WI38 (cell line): Measurements from ENCODE around the gene GNG11.

ENCODE experiments used
- H3K4me3 ChIP-seq: 2 replicates; pipeline ENCODE4 v1.5.1; 2011; ENCODE audit warnings: low read depth, mild to moderate bottlenecking, control low read depth, low read length
- TF ChIP-seq, protein P1 (sequence below): IDR thresholded peaks from 2 replicates; pipeline ENCODE4 v1.5.1; 2012; ENCODE audit warnings: low read depth, mild to moderate bottlenecking, control low read depth, low read length

The GNG11 gene

DNA sequence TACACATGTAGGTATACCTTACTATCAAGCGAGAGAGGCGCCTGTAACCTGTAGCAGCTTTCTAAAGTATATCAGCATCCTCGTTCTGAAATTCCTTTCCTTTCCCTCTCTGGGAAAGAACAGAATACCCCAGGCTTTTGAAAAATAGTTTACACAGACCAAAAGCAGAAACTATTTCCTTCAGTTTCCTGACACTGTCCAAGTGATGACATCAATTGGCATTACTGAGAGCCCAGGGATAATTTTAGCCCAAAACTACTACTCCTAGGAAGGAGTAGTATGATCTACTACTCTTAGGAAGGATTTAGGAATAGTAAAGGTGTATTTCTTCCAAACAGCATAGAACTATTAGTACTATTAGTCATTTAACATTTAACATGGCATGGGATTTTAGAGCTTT is 6.0 kb downstream of the GNG11 start:
- no peak overlapping the region for H3K4me3 ChIP-seq
- TF ChIP-seq, protein P1, sequence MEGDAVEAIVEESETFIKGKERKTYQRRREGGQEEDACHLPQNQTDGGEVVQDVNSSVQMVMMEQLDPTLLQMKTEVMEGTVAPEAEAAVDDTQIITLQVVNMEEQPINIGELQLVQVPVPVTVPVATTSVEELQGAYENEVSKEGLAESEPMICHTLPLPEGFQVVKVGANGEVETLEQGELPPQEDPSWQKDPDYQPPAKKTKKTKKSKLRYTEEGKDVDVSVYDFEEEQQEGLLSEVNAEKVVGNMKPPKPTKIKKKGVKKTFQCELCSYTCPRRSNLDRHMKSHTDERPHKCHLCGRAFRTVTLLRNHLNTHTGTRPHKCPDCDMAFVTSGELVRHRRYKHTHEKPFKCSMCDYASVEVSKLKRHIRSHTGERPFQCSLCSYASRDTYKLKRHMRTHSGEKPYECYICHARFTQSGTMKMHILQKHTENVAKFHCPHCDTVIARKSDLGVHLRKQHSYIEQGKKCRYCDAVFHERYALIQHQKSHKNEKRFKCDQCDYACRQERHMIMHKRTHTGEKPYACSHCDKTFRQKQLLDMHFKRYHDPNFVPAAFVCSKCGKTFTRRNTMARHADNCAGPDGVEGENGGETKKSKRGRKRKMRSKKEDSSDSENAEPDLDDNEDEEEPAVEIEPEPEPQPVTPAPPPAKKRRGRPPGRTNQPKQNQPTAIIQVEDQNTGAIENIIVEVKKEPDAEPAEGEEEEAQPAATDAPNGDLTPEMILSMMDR: no peak

DNA sequence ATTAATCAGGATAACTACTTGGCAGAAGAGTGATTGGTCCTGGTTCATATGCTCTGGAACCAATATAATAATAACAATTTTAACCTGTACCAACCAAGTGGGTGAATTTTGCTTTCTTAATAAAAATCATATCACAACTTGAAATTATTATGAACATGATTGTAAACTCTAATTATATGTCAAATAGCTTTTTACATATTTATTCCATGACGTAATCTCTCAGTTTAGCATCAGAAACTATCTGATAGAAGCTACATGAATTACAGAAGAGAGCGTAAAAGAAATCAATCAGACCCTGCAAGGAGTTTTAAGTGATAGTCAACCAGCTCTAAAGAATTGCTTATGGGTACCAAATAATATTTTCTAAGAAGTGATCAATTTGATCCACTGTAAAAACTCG is 10.1 kb downstream of the GNG11 start:
- no peak overlapping the region for H3K4me3 ChIP-seq
- TF ChIP-seq, protein P1: no peak

DNA sequence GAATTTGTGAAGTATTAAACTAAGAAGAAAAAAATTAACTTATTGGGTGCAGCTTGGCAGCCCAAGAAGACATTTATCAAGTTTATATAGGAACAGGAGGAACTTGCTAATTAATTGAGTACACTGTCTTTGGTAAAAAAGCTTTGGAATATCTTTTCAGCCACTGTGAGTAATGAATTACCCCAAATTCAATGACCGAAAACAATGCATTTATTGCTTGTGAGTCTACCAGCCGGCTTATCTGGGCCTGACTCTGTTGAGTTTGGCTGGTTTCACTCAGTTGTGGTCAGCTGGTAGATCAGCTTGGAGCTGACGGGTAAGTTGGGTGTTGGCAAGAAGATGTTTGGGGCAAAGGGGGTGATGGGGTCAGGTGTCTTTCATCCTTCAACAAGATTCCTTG is 11.6 kb downstream of the GNG11 start:
- TF ChIP-seq, protein P1: no peak
- no peak overlapping the region for H3K4me3 ChIP-seq

DNA sequence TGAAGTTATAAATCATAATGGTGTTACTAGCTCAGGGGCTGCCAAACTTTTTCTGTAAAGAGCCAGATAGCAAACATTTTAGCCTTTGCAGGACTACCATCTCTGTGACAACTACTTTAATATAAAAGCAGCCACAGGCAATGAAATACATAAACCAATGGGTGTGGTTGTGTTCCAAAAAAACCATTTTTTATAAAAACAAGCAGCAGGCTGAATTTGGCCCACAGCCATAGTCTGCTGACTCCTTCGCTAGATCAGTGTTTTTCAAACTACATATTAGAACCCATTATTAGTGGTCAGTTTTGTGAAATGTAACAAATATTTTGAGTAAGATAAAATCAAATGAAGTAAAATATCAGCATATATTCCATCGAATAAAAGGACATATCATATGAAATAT is 13.6 kb downstream of the GNG11 start:
- no peak overlapping the region for H3K4me3 ChIP-seq

DNA sequence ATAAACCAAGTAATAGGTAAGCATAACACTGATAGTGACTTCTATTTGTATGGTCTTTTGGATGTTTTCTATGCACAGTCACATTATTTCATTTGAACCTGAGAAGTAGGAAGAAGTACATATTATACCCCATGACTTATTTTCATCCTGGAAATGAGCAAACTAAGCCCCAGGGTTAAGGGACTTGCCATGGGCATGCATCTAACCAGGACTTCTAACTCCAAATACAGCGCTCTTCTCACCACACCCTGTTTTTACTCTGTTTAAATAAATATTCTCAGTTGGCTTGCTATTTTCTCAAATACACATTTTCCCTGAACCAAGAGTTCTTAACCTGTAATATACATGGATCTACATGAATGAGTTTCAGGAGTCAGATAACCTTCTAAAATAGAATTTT is 16.3 kb downstream of the GNG11 start:
- no peak overlapping the region for H3K4me3 ChIP-seq
- TF ChIP-seq, protein P1: no peak

More for the DNA sequence above, 13.6 kb downstream of the GNG11 start:
- TF ChIP-seq, protein P1: no peak

DNA sequence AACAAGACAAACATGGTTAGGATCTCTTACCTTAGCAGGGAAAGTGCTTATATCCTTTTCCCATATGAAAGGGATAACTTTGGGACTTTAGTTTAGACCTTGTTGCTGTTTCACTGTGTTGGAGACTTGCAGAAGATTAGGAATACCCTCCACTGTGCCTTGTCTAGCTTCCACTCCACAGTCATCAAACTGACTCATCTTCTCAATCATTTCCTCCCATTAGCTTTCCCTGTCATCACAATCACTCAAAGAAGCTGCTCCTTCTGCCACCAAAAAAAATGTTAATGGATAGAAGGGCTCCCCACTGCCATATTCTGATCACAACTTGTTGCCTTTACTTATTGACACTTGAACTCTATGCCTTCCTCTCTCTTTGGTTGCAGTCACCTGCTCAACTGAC is 16.8 kb downstream of the GNG11 start:
- H3K4me3 ChIP-seq: no peak overlapping the region
- TF ChIP-seq, protein P1: no peak

DNA sequence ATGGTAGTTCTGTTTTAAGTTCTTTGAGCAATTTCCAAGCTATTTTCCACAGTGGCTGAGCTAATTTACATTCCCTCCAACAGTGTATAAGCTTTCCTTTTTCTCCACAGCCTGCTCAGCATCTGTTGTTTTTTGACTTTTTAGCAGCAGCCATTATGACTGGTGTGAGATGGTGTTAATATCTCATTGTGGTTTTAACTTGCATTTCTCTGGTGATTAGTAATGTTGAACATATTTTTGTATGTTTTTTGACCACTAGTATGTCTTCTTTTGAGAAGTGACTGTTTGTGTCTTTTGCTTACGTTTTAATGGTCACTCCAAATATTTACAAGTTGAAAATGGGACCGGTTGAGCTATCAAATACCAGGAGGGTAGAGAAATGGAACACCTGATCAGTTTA is 20.4 kb downstream of the GNG11 start:
- TF ChIP-seq, protein P1: no peak
- no peak overlapping the region for H3K4me3 ChIP-seq
